ENCODE data around the gene RHOBTB1. TPM values are rescaled to one million over a fixed set of nuclear protein-coding genes. Genes with fewer than 3 reads are reported as not detected.

RHOBTB1 gene
- total RNA-seq, 2 donors from 2014 or later: 16.7 to 19.6 TPM

DNA sequence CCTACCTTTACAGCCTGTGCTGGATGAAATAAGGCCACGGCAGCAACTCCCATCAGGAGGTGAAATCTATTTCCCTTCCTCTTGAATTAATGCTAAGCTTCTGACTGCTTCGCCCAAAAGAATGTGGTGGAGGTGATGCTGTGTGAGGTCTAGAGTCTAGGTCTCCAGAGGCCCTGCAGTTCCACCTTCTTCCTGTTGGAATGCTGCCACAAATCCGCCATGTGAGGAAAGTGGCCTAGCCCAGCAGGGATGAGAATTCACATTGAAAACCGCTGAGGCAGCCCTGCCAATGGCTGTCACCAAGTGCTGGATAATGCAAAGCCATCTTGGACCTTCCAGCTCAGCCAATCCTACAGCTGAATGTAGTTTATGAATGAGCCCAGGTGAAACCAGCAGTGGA is 28.0 kb downstream of the RHOBTB1 start:
- peaks cover 11 to 28% of the 10 kb centered on the region in 2 donors for H3K4me1 ChIP-seq (ENCODE audit: control insufficient read depth in 1 of 2, low read depth in 2 of 2)
- TF ChIP-seq, protein P1, sequence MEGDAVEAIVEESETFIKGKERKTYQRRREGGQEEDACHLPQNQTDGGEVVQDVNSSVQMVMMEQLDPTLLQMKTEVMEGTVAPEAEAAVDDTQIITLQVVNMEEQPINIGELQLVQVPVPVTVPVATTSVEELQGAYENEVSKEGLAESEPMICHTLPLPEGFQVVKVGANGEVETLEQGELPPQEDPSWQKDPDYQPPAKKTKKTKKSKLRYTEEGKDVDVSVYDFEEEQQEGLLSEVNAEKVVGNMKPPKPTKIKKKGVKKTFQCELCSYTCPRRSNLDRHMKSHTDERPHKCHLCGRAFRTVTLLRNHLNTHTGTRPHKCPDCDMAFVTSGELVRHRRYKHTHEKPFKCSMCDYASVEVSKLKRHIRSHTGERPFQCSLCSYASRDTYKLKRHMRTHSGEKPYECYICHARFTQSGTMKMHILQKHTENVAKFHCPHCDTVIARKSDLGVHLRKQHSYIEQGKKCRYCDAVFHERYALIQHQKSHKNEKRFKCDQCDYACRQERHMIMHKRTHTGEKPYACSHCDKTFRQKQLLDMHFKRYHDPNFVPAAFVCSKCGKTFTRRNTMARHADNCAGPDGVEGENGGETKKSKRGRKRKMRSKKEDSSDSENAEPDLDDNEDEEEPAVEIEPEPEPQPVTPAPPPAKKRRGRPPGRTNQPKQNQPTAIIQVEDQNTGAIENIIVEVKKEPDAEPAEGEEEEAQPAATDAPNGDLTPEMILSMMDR (IDR thresholded peaks at IDR 0.05): no peak

DNA sequence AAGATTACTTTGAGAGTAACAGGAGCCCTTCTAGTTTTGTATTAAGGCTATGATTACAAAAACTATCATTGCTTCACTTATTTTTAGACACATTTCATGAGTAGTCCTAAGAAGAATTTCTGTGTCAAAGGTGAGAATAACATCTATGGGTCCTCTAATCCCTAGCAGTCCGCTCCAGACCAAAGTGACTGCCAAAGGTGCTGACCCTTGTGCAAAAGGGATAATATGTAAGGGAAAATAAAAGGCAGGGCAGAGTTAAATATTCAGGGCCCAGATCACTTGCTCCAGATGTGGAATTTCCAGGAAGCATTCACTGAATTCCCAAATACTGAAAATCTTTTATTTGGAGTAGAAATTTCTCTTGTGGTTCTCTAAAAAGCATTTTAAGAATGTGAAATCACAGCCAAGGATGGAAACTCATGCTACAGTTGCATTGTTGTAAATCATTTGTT is 29.3 kb downstream of the RHOBTB1 start:
- DNase-seq (ENCODE audit: low spot score) (no peak), ATAC-seq (ENCODE audit: insufficient number of reproducible peaks, low FRiP score, low read depth) (no peak)
- TF ChIP-seq, protein P1 (IDR thresholded peaks at IDR 0.05): no peak
- H3K9me3 ChIP-seq: no peaks in the 10 kb centered on the region
- no peaks in the 10 kb centered on the region for H3K27me3 ChIP-seq (replicated peaks; ENCODE audit: insufficient read depth)
- H3K36me3 ChIP-seq: no peaks in the 10 kb centered on the region
- H3K4me3 ChIP-seq: no peak overlapping the region
- no peak overlapping the region for H3K27ac ChIP-seq
- peaks cover 16 to 41% of the 10 kb centered on the region in 2 donors for H3K4me1 ChIP-seq (ENCODE audit: control insufficient read depth in 1 of 2, low read depth in 2 of 2)

More for the DNA sequence above, 28.0 kb downstream of the RHOBTB1 start:
- H3K9me3 ChIP-seq: no peaks in the 10 kb centered on the region
- no peaks in the 10 kb centered on the region for H3K27me3 ChIP-seq (replicated peaks; ENCODE audit: insufficient read depth)
- no peak for DNase-seq (ENCODE audit: low spot score)
- H3K4me3 ChIP-seq: no peak overlapping the region
- ATAC-seq (ENCODE audit: insufficient number of reproducible peaks, low FRiP score, low read depth): no peak
- H3K27ac ChIP-seq: no peak overlapping the region
- no peaks in the 10 kb centered on the region for H3K36me3 ChIP-seq

DNA sequence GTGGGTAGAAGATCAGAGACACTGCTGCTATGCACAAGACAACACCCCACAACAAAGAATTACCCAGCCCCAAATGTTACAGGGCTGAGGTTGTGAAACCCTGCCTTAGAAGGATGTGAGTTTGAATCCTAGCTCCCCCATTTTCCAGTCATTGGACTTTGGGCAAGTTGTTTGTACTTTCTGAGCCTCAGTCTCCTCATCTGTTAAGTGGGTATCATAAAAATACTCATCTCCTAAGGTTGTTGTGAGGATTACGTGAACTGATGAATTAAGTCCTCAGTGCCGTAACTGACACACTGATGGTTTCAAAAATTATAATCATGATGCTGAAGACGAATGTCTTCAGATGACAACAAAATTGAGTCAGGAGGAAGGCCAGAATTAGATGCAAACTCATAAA is 30.3 kb downstream of the RHOBTB1 start:
- no peaks in the 10 kb centered on the region for H3K27me3 ChIP-seq (replicated peaks; ENCODE audit: insufficient read depth)
- ATAC-seq (ENCODE audit: insufficient number of reproducible peaks, low FRiP score, low read depth) (no peak), DNase-seq (ENCODE audit: low spot score) (no peak)
- no peak overlapping the region for H3K27ac ChIP-seq
- no peak overlapping the region for H3K4me3 ChIP-seq
- peaks cover 16 to 46% of the 10 kb centered on the region in 2 donors for H3K4me1 ChIP-seq (ENCODE audit: control insufficient read depth in 1 of 2, low read depth in 2 of 2)
- TF ChIP-seq, protein P1 (IDR thresholded peaks at IDR 0.05): no peak
- no peaks in the 10 kb centered on the region for H3K36me3 ChIP-seq
- H3K9me3 ChIP-seq: no peaks in the 10 kb centered on the region

GRCh38 chr10:60913071-60913470 is 30.9 kb downstream of the RHOBTB1 start:
- Histone ChIP-seq H3K36me3 (no peaks in the 10 kb centered on the region), H3K27me3 (replicated peaks; ENCODE audit: insufficient read depth) (no peaks in the 10 kb centered on the region), H3K4me1 (ENCODE audit: control insufficient read depth in 1 of 2, low read depth in 2 of 2) (peaks cover 16 to 46% of the 10 kb centered on the region in 2 donors), H3K9me3 (no peaks in the 10 kb centered on the region), H3K27ac (no peak overlapping the region), H3K4me3 (no peak overlapping the region)
- DNase-seq (ENCODE audit: low spot score) (no peak), ATAC-seq (ENCODE audit: insufficient number of reproducible peaks, low FRiP score, low read depth) (no peak)
- TF ChIP-seq, protein P1 (IDR thresholded peaks at IDR 0.05): no peak

GRCh38 chr10:60911715-60912114 is 32.3 kb downstream of the RHOBTB1 start:
- H3K4me1 ChIP-seq (ENCODE audit: control insufficient read depth in 1 of 2, low read depth in 2 of 2): peaks cover 16 to 51% of the 10 kb centered on the region in 2 donors
- ATAC-seq (ENCODE audit: insufficient number of reproducible peaks, low FRiP score, low read depth) (no peak), DNase-seq (ENCODE audit: low spot score) (no peak)
- H3K36me3 ChIP-seq: no peaks in the 10 kb centered on the region
- TF ChIP-seq, protein P1 (IDR thresholded peaks at IDR 0.05): no peak
- no peaks in the 10 kb centered on the region for H3K9me3 ChIP-seq
- peak overlapping the region in 1 of 2 donors; percentile 52 for H3K27ac ChIP-seq
- H3K4me3 ChIP-seq: no peak overlapping the region
- no peaks in the 10 kb centered on the region for H3K27me3 ChIP-seq (replicated peaks; ENCODE audit: insufficient read depth)

Data from thoracic aorta (tissue), 2 donors.